Endodermal cell (in vitro differentiated cells): ENCODE data around the gene PIK3C3. TPM values are rescaled to one million over a fixed set of nuclear protein-coding genes. Genes with fewer than 3 reads are reported as not detected.

Experiments
- DNase-seq: peaks from one replicate; pipeline ENCODE4 v3.0.0-alpha.2; 2017
- H3K27ac ChIP-seq: 2 replicates; pipeline ENCODE4 v1.5.1; 2013; ENCODE audit warnings: mild to moderate bottlenecking, low read depth, low read length, moderate library complexity
- H3K27me3 ChIP-seq: 2 replicates; pipeline ENCODE4 v1.6.1; 2013; ENCODE audit warnings: mild to moderate bottlenecking, low read length, moderate library complexity; ENCODE audit not compliant: insufficient read depth, control insufficient read depth, poor library complexity, severe bottlenecking
- H3K36me3 ChIP-seq: 2 replicates; pipeline ENCODE4 v1.7.0; 2013; ENCODE audit warnings: mild to moderate bottlenecking, low read length, moderate library complexity; ENCODE audit not compliant: control insufficient read depth, insufficient read depth
- H3K4me1 ChIP-seq: one replicate; pipeline ENCODE4 v1.7.0; 2013; ENCODE audit warnings: low read length; ENCODE audit not compliant: control insufficient read depth, insufficient read depth
- H3K4me3 ChIP-seq: 2 replicates; pipeline ENCODE4 v1.5.1; 2013; ENCODE audit warnings: mild to moderate bottlenecking, low read length, moderate library complexity
- H3K9ac ChIP-seq: 2 replicates; pipeline ENCODE4 v1.6.1; 2013; ENCODE audit warnings: mild to moderate bottlenecking, low read length, moderate library complexity; ENCODE audit not compliant: poor library complexity, severe bottlenecking; ENCODE audit errors: extremely low read depth
- H3K9me3 ChIP-seq: 2 replicates; pipeline ENCODE4 v1.6.1; 2013; ENCODE audit warnings: mild to moderate bottlenecking, low read length, moderate library complexity; ENCODE audit not compliant: control insufficient read depth
- H3K27ac Mint-ChIP-seq: 2 replicates; pipeline ENCODE4 v1.8.0; 2020; ENCODE audit warnings: mixed read lengths
- H3K27me3 Mint-ChIP-seq: 2 replicates; pipeline ENCODE4 v1.8.0; 2021; ENCODE audit warnings: mild to moderate bottlenecking, mixed read lengths; ENCODE audit not compliant: insufficient read depth
- H3K36me3 Mint-ChIP-seq: 2 replicates; pipeline ENCODE4 v1.8.0; 2020; ENCODE audit warnings: low read depth, mixed read lengths
- H3K4me1 Mint-ChIP-seq: 2 replicates; pipeline ENCODE4 v1.8.0; 2020; ENCODE audit warnings: mixed read lengths
- H3K4me3 Mint-ChIP-seq: 2 replicates; pipeline ENCODE4 v1.8.0; 2020; ENCODE audit warnings: mild to moderate bottlenecking, moderate library complexity, mixed read lengths
- H3K9me3 Mint-ChIP-seq: 2 replicates; pipeline ENCODE4 v1.8.0; 2020; ENCODE audit warnings: mild to moderate bottlenecking, mixed read lengths
- WGBS, 2 experiments: methylation state at CpG; one replicate each; pipeline versions ENCODE4 v1.1.5 to v1.1.7; 2013; ENCODE audit warnings: missing lambda C conversion rate in 2 of 2, mixed read lengths in 1 of 2; ENCODE audit not compliant: insufficient coverage in 1 of 2, insufficient read length in 1 of 2; 5-methylcytosine and 5-hydroxymethylcytosine counted together
- total RNA-seq, 2 donors: library from RNA; stranded (reverse); fragmentation: NEBNext Ultra II Directional in 1 of 2; extraction: Animal tissue kit (Norgen Biotek cat#: 25700) in 1 of 2; gene quantifications; 2 replicates in 1 of 2; 3 replicates in 1 of 2; pipeline ENCODE4 v1.2.1, GENCODE V29; 2021
- TF ChIP-seq, protein P1 (sequence below): fragments of 200-600 bp; sonication (generic); conservative IDR thresholded peaks from 2 replicates; pipeline ENCODE4 v1.5.0; 2021; ENCODE audit warnings: antibody characterized with exemption, mild to moderate bottlenecking

The PIK3C3 gene
- total RNA-seq, 2 donors from 2014 or later = 47.0 to 64.8 TPM

DNA sequence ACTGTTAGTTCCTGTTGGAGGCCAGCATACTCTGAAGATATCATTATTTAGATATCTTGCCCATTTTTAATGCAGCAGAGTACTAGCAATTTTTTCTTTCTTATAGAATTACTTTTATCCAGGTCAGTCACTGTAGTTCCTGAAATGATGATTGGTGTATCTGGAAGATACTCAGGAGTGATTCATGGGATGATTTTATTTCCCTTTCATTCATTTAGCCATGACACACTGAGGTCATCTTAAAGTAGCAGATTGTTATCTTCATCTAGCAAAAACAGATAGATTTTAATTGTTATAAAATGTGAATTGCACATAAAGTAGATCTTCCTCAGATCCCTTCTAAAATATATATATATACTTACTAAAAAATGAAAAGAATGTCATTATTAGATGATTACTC is 109.1 kb downstream of the PIK3C3 start:
- Mint-ChIP-seq H3K36me3 (peaks cover 45% of the 10 kb centered on the region), H3K4me1 (no peaks in the 10 kb centered on the region), H3K9me3 (no peaks in the 10 kb centered on the region), H3K27ac (no peak overlapping the region), H3K4me3 (no peak overlapping the region), H3K27me3 (no peaks in the 10 kb centered on the region)
- Histone ChIP-seq H3K27me3 (no peaks in the 10 kb centered on the region), H3K4me3 (no peak overlapping the region), H3K27ac (no peak overlapping the region), H3K36me3 (peaks cover 42% of the 10 kb centered on the region), H3K9me3 (no peaks in the 10 kb centered on the region), H3K4me1 (no peaks in the 10 kb centered on the region), H3K9ac (no peak overlapping the region)
- no peak for DNase-seq
- TF ChIP-seq, protein P1, sequence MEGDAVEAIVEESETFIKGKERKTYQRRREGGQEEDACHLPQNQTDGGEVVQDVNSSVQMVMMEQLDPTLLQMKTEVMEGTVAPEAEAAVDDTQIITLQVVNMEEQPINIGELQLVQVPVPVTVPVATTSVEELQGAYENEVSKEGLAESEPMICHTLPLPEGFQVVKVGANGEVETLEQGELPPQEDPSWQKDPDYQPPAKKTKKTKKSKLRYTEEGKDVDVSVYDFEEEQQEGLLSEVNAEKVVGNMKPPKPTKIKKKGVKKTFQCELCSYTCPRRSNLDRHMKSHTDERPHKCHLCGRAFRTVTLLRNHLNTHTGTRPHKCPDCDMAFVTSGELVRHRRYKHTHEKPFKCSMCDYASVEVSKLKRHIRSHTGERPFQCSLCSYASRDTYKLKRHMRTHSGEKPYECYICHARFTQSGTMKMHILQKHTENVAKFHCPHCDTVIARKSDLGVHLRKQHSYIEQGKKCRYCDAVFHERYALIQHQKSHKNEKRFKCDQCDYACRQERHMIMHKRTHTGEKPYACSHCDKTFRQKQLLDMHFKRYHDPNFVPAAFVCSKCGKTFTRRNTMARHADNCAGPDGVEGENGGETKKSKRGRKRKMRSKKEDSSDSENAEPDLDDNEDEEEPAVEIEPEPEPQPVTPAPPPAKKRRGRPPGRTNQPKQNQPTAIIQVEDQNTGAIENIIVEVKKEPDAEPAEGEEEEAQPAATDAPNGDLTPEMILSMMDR = no peak

DNA sequence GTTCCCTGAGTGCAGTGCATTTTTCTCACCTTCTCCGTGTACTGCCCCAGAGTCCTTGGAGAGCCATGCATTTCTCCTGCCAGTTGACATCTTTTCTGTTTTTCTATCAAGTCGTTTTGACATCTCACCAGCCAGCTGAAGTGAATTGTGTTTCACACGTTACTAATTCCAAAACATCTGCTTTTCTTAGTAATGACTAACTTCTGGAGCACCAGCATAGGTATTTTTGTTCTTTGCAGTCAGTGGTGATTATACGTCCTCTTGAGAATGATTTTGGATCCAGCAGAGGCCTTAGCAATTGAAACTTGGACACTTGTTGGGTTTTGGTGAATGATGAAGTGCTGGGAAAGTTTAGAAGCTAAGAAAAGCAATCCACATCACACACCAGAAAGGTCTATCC is 112.5 kb downstream of the PIK3C3 start:
- Histone ChIP-seq H3K9me3 (no peaks in the 10 kb centered on the region), H3K9ac (no peak overlapping the region), H3K27ac (no peak overlapping the region), H3K4me1 (no peaks in the 10 kb centered on the region), H3K27me3 (no peaks in the 10 kb centered on the region), H3K4me3 (no peak overlapping the region), H3K36me3 (peaks cover 57% of the 10 kb centered on the region)
- peak overlapping the region; percentile 15 for H3K27ac Mint-ChIP-seq
- TF ChIP-seq, protein P1 = no peak
- peaks cover 2% of the 10 kb centered on the region for H3K9me3 Mint-ChIP-seq
- no peaks in the 10 kb centered on the region for H3K4me1 Mint-ChIP-seq
- peaks cover 57% of the 10 kb centered on the region for H3K36me3 Mint-ChIP-seq
- no peak for DNase-seq
- 89 to 100% methylated on average over 3 to 4 of the region's 4 CpGs for WGBS, 2 experiments
- H3K4me3 Mint-ChIP-seq = no peak overlapping the region
- no peaks in the 10 kb centered on the region for H3K27me3 Mint-ChIP-seq

DNA sequence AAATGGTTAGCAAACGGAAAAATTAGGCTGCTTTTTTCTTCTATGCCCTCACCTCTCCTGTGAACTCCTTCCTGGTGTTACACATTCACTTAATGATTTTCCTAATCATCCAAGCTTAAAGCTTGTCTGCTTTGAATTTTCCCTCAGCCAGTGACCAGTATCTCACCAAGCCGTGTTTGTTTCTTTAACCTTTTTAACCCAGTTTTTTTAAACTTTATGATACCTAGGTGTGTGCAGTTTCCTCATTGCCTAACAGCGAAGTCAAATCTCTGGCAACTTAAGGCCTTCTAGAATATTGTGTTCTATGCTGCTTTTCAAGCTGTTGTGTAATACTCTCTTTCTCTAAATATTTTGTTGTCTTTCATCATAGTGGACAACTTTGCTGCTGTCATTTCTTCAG is 113.0 kb downstream of the PIK3C3 start:
- Histone ChIP-seq H3K27ac (no peak overlapping the region), H3K4me3 (no peak overlapping the region), H3K27me3 (no peaks in the 10 kb centered on the region), H3K9ac (no peak overlapping the region), H3K36me3 (peaks cover 62% of the 10 kb centered on the region), H3K9me3 (no peaks in the 10 kb centered on the region), H3K4me1 (no peaks in the 10 kb centered on the region)
- Mint-ChIP-seq H3K36me3 (peaks cover 62% of the 10 kb centered on the region), H3K27ac (no peak overlapping the region), H3K9me3 (peaks cover 2% of the 10 kb centered on the region), H3K27me3 (no peaks in the 10 kb centered on the region), H3K4me1 (no peaks in the 10 kb centered on the region), H3K4me3 (no peak overlapping the region)
- WGBS, 2 experiments = 92% methylated on average over 3 of the region's 3 CpGs; no CpG with 5 or more reads in 1 of the 2 experiments
- TF ChIP-seq, protein P1 = no peak
- no peak for DNase-seq
